RWPE1 (cell line): Measurements from ENCODE around the gene COG3.

Experiments
- CTCF ChIA-PET: fragments of 350-600 bp; sonication (Branson Sonifier 250); formaldehyde crosslinking; extraction: SDS; loops from one replicate; lab custom pipeline; 2021; lab: Yijun Ruan, JAX
- POLR2A ChIA-PET: fragments of 400-600 bp; formaldehyde crosslinking; extraction: SDS; loops from one replicate; lab custom pipeline; 2020; ENCODE audit warnings: antibody characterized with exemption; ENCODE audit not compliant: low non-redundant PET; lab: Yijun Ruan, JAX
- DNase-seq: peaks from one replicate; pipeline ENCODE4 v3.0.0; 2012; ENCODE audit warnings: low spot score
- H3K27ac ChIP-seq: fragments of 450-650 bp; 2 replicates; pipeline ENCODE4 v1.5.1; 2017
- CTCF ChIP-seq: fragments of 450-650 bp; conservative IDR thresholded peaks from 2 replicates; pipeline ENCODE4 v1.5.1; 2017; ENCODE audit warnings: low read depth, mild to moderate bottlenecking

COG3 gene

GRCh38 chr13:45510672-45511071 is 45.9 kb downstream of the COG3 start:
- ChIA-PET POLR2A (no interaction called here), CTCF (no interaction called here)
- no peak overlapping the region for H3K27ac ChIP-seq
- no peak for DNase-seq
- no peak for TF ChIP-seq CTCF

GRCh38 chr13:45511310-45512097 is 46.8 kb downstream of the COG3 start:
- DNase-seq: peak; percentile 58
- H3K27ac ChIP-seq: no peak overlapping the region
- peak; percentile 90 for TF ChIP-seq CTCF
- ChIA-PET CTCF (interaction anchor here (0.6 to 0.7 kb wide), 2 partner anchors 206 to 223 kb away, joined by 3 to 4 read pairs; no protein-coding TSS in a partner anchor), POLR2A (no interaction called here)

GRCh38 chr13:45512098-45512496 is 47.4 kb downstream of the COG3 start:
- no peak for DNase-seq
- POLR2A ChIA-PET: no interaction called here
- CTCF ChIA-PET: interaction anchor here (0.6 to 0.7 kb wide), 3 partner anchors 118 to 222 kb away, joined by 3 to 4 read pairs (median 3); no protein-coding TSS in a partner anchor
- no peak for TF ChIP-seq CTCF
- H3K27ac ChIP-seq: no peak overlapping the region

- ChIA-PET CTCF (interaction anchor here (0.7 kb wide), 1 partner anchor 50 kb away, joined by 3 read pairs; no protein-coding TSS in a partner anchor), POLR2A (no interaction called here)
- no peak overlapping the region for H3K27ac ChIP-seq
- DNase-seq: no peak
- TF ChIP-seq CTCF: no peak
Observed at GRCh38 chr13:45516757-45517156, 52.0 kb downstream of the COG3 start.

GRCh38 chr13:45518525-45519245 is 53.9 kb downstream of the COG3 start:
- TF ChIP-seq CTCF: no peak
- CTCF ChIA-PET: interaction anchor here (0.6 kb wide), 1 partner anchor 1006 kb away, joined by 9 read pairs; no protein-coding TSS in a partner anchor
- peak; percentile 29 for DNase-seq
- no peak overlapping the region for H3K27ac ChIP-seq
- POLR2A ChIA-PET: no interaction called here

- DNase-seq: no peak
- ChIA-PET CTCF (no interaction called here), POLR2A (no interaction called here)
- TF ChIP-seq CTCF: no peak
- H3K27ac ChIP-seq: no peak overlapping the region
Observed at GRCh38 chr13:45519493-45519892, 54.8 kb downstream of the COG3 start.
